Upper lobe of left lung (tissue), 6 donors: ENCODE data around the gene TBC1D9. TPM values are rescaled to one million over a fixed set of nuclear protein-coding genes. Genes with fewer than 3 reads are reported as not detected.

ENCODE experiments used
- ATAC-seq, 2 donors: fragments of 200-7000 bp; cut with Tn5 transposase; one replicate each; pipeline ENCODE4 v1.9.1; 2022; ENCODE audit warnings: mild to moderate bottlenecking in 2 of 2, moderate library complexity in 2 of 2; ENCODE audit not compliant: low FRiP score in 2 of 2
- DNase-seq, 2 donors: peaks; one replicate each; pipeline ENCODE4 v3.0.0-alpha.2; 2019 to 2020
- H3K27ac ChIP-seq, 4 donors: fragments of 200-600 bp; sonication (generic); one replicate each; pipeline ENCODE4 v1.5.1; 2016 to 2019
- H3K27me3 ChIP-seq, 4 donors: fragments of 200-600 bp; sonication (generic); one replicate each; pipeline ENCODE4 v1.5.1; 2017 to 2019
- H3K36me3 ChIP-seq, 4 donors: fragments of 200-600 bp; sonication (generic); one replicate each; pipeline ENCODE4 v1.5.1; 2016 to 2019
- H3K4me1 ChIP-seq, 4 donors: fragments of 200-600 bp; sonication (generic); one replicate each; pipeline ENCODE4 v1.5.1; 2018 to 2019
- H3K4me3 ChIP-seq, 4 donors: fragments of 200-600 bp; sonication (generic); one replicate each; pipeline ENCODE4 v1.5.1; 2017 to 2019; ENCODE audit warnings: mild to moderate bottlenecking in 2 of 4, moderate library complexity in 1 of 4
- H3K9me3 ChIP-seq, 4 donors: fragments of 200-600 bp; sonication (generic); one replicate each; pipeline ENCODE4 v1.5.1; 2018 to 2019
- EP300 ChIP-seq, 4 donors: sonication (generic); formaldehyde crosslinking; IDR thresholded peaks; one replicate each; pipeline ENCODE4 v1.5.1; 2017; ENCODE audit warnings: antibody characterized with exemption in 4 of 4, control low read depth in 2 of 4
- POLR2A ChIP-seq, 4 donors: fragments of 450-650 bp; IDR thresholded peaks; one replicate each; pipeline ENCODE4 v1.5.1; 2016 to 2017; ENCODE audit warnings: antibody characterized with exemption in 4 of 4, mild to moderate bottlenecking in 2 of 4
- POLR2AphosphoS5 ChIP-seq, 2 donors: sonication (generic); formaldehyde crosslinking; IDR thresholded peaks; one replicate each; pipeline ENCODE4 v1.5.1; 2017; ENCODE audit warnings: antibody characterized with exemption in 2 of 2
- WGBS, 2 donors: methylation state at CpG; one replicate each; pipeline ENCODE4 v1.1.5; 2017 to 2018; 5-methylcytosine and 5-hydroxymethylcytosine counted together
- total RNA-seq, 6 donors: library from RNA; depleted of rRNA in 4 of 6; stranded (reverse); fragments of >200 nt in 4 of 6; gene quantifications; one replicate each; pipeline versions ENCODE4 v1.1.0 to v1.2.1, GENCODE V29; 2016 to 2021
- TF ChIP-seq, protein P1 (sequence below), 6 experiments: fragments of 450-650 bp in 4 of 6; fragments of 200-600 bp in 2 of 6; sonication (generic) in 2 of 6; IDR thresholded peaks; one replicate each; pipeline ENCODE4 v1.5.1; 2016 to 2019; ENCODE audit warnings: antibody characterized with exemption in 6 of 6
- donor health status: DM: no; HTN: no; CAD: no; lungs with moderate emphysema.
- donor health status: DM: no; HTN: yes; CAD: no; lungs with severe emphysema.

TBC1D9 gene
- total RNA-seq, 6 donors from 2014 or later: 33.7 to 41.9 (median 38.1) TPM

DNA sequence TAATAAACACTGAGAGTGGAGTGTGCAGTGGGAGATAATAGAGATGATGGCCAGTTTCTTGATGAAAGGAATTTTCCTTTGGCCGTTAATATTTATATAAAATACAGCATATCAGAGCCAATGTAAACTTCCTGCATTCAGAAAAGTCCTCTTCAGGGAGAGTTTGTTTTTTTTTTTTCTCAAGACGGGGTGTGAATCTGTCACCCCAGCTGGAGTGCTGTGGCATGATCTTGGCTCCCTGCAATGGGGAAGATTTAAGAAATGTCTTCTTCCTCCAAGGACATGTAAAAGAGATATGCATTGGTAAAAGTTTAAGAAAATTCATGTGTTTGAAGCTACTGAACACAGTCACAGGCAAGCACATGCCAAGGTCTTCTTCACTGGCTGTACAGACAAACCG lies 25.4 kb upstream of the TBC1D9 start:
- ATAC-seq (no peak), DNase-seq (no peak)
- TF ChIP-seq POLR2AphosphoS5 (IDR thresholded peaks at IDR 0.05) (no peak), POLR2A (IDR thresholded peaks at IDR 0.05) (no peak), EP300 (IDR thresholded peaks at IDR 0.05) (no peak)
- TF ChIP-seq, protein P1, sequence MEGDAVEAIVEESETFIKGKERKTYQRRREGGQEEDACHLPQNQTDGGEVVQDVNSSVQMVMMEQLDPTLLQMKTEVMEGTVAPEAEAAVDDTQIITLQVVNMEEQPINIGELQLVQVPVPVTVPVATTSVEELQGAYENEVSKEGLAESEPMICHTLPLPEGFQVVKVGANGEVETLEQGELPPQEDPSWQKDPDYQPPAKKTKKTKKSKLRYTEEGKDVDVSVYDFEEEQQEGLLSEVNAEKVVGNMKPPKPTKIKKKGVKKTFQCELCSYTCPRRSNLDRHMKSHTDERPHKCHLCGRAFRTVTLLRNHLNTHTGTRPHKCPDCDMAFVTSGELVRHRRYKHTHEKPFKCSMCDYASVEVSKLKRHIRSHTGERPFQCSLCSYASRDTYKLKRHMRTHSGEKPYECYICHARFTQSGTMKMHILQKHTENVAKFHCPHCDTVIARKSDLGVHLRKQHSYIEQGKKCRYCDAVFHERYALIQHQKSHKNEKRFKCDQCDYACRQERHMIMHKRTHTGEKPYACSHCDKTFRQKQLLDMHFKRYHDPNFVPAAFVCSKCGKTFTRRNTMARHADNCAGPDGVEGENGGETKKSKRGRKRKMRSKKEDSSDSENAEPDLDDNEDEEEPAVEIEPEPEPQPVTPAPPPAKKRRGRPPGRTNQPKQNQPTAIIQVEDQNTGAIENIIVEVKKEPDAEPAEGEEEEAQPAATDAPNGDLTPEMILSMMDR (IDR thresholded peaks at IDR 0.05): no peak
- Histone ChIP-seq H3K4me3 (no peak overlapping the region), H3K27ac (no peak overlapping the region), H3K9me3 (no peaks in the 10 kb centered on the region), H3K27me3 (no peaks in the 10 kb centered on the region), H3K36me3 (no peaks in the 10 kb centered on the region), H3K4me1 (no peaks in the 10 kb centered on the region)
- WGBS, 2 donors: 51 to 56% methylated on average over 3 of the region's 3 CpGs

DNA sequence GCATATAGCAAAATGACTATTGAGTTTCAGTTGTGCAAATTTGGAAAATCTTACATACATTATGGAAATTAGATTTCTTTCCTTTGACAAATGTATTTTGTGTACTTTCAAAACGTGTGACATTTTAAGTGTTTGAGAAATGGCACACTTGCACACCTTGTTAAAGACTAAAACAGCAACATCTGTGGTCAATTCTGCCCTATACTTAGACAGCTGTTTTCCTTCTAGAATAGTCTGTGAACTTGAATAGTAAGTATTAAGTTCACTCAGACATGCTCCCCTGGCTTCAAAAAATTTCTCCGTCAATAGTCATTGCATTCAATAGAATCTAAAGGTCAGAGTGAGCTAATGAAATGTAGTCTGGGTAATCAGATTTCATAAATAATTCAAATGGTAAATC lies 21.7 kb upstream of the TBC1D9 start:
- ATAC-seq: no peak
- Histone ChIP-seq H3K4me3 (no peak overlapping the region), H3K4me1 (no peaks in the 10 kb centered on the region), H3K27ac (no peak overlapping the region), H3K36me3 (no peaks in the 10 kb centered on the region), H3K27me3 (no peaks in the 10 kb centered on the region), H3K9me3 (no peaks in the 10 kb centered on the region)
- DNase-seq: no peak
- 61 to 65% methylated on average over 2 of the region's 2 CpGs for WGBS, 2 donors
- TF ChIP-seq EP300 (IDR thresholded peaks at IDR 0.05) (no peak), POLR2AphosphoS5 (IDR thresholded peaks at IDR 0.05) (no peak), POLR2A (IDR thresholded peaks at IDR 0.05) (no peak)
- TF ChIP-seq, protein P1 (IDR thresholded peaks at IDR 0.05): no peak

DNA sequence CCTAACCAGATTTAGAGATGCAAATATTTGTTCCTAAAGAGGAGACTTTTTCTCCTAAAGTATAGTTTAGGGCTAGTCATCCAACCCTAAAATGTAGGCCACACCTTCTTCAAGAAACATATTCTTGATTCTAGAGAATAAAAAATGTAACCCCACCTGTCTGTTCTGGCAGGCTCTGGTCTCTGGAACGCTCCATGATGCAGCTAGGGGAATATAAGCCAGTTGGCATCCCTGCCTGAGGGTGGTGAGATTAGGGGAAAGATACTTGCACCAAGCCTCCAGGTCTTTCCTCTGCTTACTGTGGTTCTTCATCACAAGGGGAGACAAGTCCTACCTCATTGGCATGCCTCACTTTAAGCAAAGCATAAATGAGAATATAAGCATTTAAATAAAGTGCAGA lies 21.2 kb upstream of the TBC1D9 start:
- Histone ChIP-seq H3K27me3 (no peaks in the 10 kb centered on the region), H3K4me1 (no peaks in the 10 kb centered on the region), H3K36me3 (no peaks in the 10 kb centered on the region), H3K4me3 (no peak overlapping the region), H3K9me3 (no peaks in the 10 kb centered on the region), H3K27ac (no peak overlapping the region)
- DNase-seq (no peak), ATAC-seq (no peak)
- 78 to 83% methylated on average over 1 of the region's 1 CpG for WGBS, 2 donors
- TF ChIP-seq EP300 (IDR thresholded peaks at IDR 0.05) (no peak), POLR2AphosphoS5 (IDR thresholded peaks at IDR 0.05) (no peak), POLR2A (IDR thresholded peaks at IDR 0.05) (no peak)
- TF ChIP-seq, protein P1 (IDR thresholded peaks at IDR 0.05): no peak

DNA sequence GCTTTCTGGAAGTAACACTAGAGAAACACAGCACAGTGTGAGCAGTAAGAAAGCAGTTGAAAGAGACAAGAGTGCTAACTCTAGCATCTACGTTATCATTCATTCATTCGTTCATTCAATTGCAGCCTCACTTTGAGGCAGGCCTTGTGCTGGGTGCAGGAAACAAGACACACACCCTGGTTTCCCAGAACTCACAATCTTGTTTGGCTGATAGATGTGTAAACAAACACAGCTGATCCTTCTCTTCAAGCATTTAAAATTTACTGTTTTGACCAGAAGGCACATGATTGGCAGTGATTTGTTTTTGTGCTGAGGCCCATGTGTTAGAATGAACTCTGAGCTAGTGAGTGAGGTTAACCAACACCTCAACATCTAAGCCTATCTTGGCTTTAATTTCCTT lies 20.4 kb upstream of the TBC1D9 start:
- ATAC-seq: no peak
- no peak for DNase-seq
- H3K4me3 ChIP-seq: no peak overlapping the region
- H3K27ac ChIP-seq: no peak overlapping the region
- H3K36me3 ChIP-seq: no peaks in the 10 kb centered on the region
- WGBS, 2 donors: 76 to 80% methylated on average over 2 of the region's 2 CpGs
- H3K4me1 ChIP-seq: no peaks in the 10 kb centered on the region
- H3K27me3 ChIP-seq: no peaks in the 10 kb centered on the region
- H3K9me3 ChIP-seq: no peaks in the 10 kb centered on the region
- no peak for TF ChIP-seq POLR2AphosphoS5 (IDR thresholded peaks at IDR 0.05)
- TF ChIP-seq EP300 (IDR thresholded peaks at IDR 0.05): no peak
- TF ChIP-seq POLR2A (IDR thresholded peaks at IDR 0.05): no peak
- TF ChIP-seq, protein P1 (IDR thresholded peaks at IDR 0.05): no peak

DNA sequence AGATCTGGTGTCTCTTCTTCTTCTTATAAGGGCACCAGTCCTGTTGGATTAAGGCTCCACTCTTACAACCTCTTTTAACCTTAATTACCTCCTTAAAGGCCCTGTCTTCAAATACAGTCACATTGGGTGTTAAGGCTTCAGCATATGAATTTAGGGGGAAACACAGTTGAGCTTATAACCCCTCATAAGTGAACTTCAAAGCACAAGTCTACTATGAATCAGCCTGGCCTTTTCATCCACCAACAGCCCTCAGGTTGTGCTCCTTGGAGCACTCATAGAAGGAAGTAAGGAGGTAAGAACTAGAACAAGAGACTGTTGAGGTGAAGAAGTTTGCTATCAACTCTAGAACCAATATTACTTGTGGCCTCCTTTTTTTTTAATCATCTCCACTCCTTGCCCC lies 18.8 kb upstream of the TBC1D9 start:
- no peak overlapping the region for H3K4me3 ChIP-seq
- H3K27me3 ChIP-seq: no peaks in the 10 kb centered on the region
- no peak for ATAC-seq
- no peaks in the 10 kb centered on the region for H3K4me1 ChIP-seq
- H3K9me3 ChIP-seq: no peaks in the 10 kb centered on the region
- TF ChIP-seq, protein P1 (IDR thresholded peaks at IDR 0.05): no peak
- no peak for TF ChIP-seq POLR2A (IDR thresholded peaks at IDR 0.05)
- TF ChIP-seq POLR2AphosphoS5 (IDR thresholded peaks at IDR 0.05): no peak
- no peak for TF ChIP-seq EP300 (IDR thresholded peaks at IDR 0.05)
- H3K36me3 ChIP-seq: no peaks in the 10 kb centered on the region
- no peak for DNase-seq
- no peak overlapping the region for H3K27ac ChIP-seq
